ENCODE results near the gene TMPRSS3. TPM values are rescaled to one million over a fixed set of nuclear protein-coding genes. Genes with fewer than 3 reads are reported as not detected.

Gene TMPRSS3
- total RNA-seq, 2 experiments from 2014 or later = 7.4 to 8.9 TPM

GRCh38 chr21:42337830-42338728 lies 57.8 kb downstream of the TMPRSS3 start:
- Mint-ChIP-seq H3K36me3 (ENCODE audit: low read depth) (no peaks in the 10 kb centered on the region), H3K27me3 (peaks cover 16% of the 10 kb centered on the region), H3K27ac (no peak overlapping the region), H3K4me1 (peaks cover 12% of the 10 kb centered on the region), H3K4me3 (no peak overlapping the region), H3K9me3 (no peaks in the 10 kb centered on the region)
- POLR2A ChIA-PET = interaction anchor here (0.6 kb wide), 1 partner anchor 67 kb away, joined by 6 read pairs; no protein-coding TSS in a partner anchor
- peak; percentile 86 for DNase-seq
- CTCF ChIA-PET = interaction anchor here (0.7 to 1.7 kb wide), 12 partner anchors 10 to 198 kb away, joined by 3 to 5 read pairs (median 4); partner anchors contain the start of gene UBASH3A

- Mint-ChIP-seq H3K27me3 (peaks cover 22% of the 10 kb centered on the region), H3K4me1 (peaks cover 12% of the 10 kb centered on the region), H3K36me3 (ENCODE audit: low read depth) (no peaks in the 10 kb centered on the region), H3K4me3 (no peak overlapping the region), H3K27ac (no peak overlapping the region), H3K9me3 (peaks cover 2% of the 10 kb centered on the region)
- ChIA-PET CTCF (interaction anchor here (1.1 to 1.7 kb wide), 5 partner anchors 27 to 131 kb away, joined by 3 to 5 read pairs (median 4); partner anchors contain the start of gene UBASH3A), POLR2A (no interaction called here)
- no peak for DNase-seq
These were observed 58.6 kb downstream of the TMPRSS3 start for GRCh38 chr21:42337276-42337675.

- Mint-ChIP-seq H3K27me3 (peaks cover 27% of the 10 kb centered on the region), H3K4me1 (peaks cover 12% of the 10 kb centered on the region), H3K27ac (no peak overlapping the region), H3K9me3 (peaks cover 7% of the 10 kb centered on the region), H3K4me3 (no peak overlapping the region), H3K36me3 (ENCODE audit: low read depth) (no peaks in the 10 kb centered on the region)
- no peak for DNase-seq
- POLR2A ChIA-PET = interaction anchor here (0.6 kb wide), 1 partner anchor 192 kb away, joined by 3 read pairs; no protein-coding TSS in a partner anchor
- CTCF ChIA-PET = no interaction called here
These were observed 59.8 kb downstream of the TMPRSS3 start for GRCh38 chr21:42336054-42336453.

- H3K9me3 Mint-ChIP-seq = peaks cover 7% of the 10 kb centered on the region
- POLR2A ChIA-PET = no interaction called here
- H3K4me1 Mint-ChIP-seq = peaks cover 3% of the 10 kb centered on the region
- no peaks in the 10 kb centered on the region for H3K36me3 Mint-ChIP-seq (ENCODE audit: low read depth)
- no peak overlapping the region for H3K27ac Mint-ChIP-seq
- CTCF ChIA-PET = interaction anchor here (1.1 kb wide), 1 partner anchor 100 kb away, joined by 4 read pairs; no protein-coding TSS in a partner anchor
- peaks cover 37% of the 10 kb centered on the region for H3K27me3 Mint-ChIP-seq
- H3K4me3 Mint-ChIP-seq = no peak overlapping the region
- DNase-seq = no peak
These were observed 63.1 kb downstream of the TMPRSS3 start for GRCh38 chr21:42332557-42333317.

- POLR2A ChIA-PET = no interaction called here
- no peak for DNase-seq
- peaks cover 29% of the 10 kb centered on the region for H3K27me3 Mint-ChIP-seq
- H3K4me3 Mint-ChIP-seq = no peak overlapping the region
- no peak overlapping the region for H3K27ac Mint-ChIP-seq
- no peaks in the 10 kb centered on the region for H3K4me1 Mint-ChIP-seq
- CTCF ChIA-PET = no interaction called here
- no peaks in the 10 kb centered on the region for H3K36me3 Mint-ChIP-seq (ENCODE audit: low read depth)
- H3K9me3 Mint-ChIP-seq = peaks cover 7% of the 10 kb centered on the region
These were observed 64.2 kb downstream of the TMPRSS3 start for GRCh38 chr21:42331660-42332059.

- Mint-ChIP-seq H3K4me3 (no peak overlapping the region), H3K36me3 (ENCODE audit: low read depth) (no peaks in the 10 kb centered on the region), H3K9me3 (peaks cover 7% of the 10 kb centered on the region), H3K4me1 (no peaks in the 10 kb centered on the region), H3K27ac (no peak overlapping the region), H3K27me3 (peaks cover 28% of the 10 kb centered on the region)
- POLR2A ChIA-PET = no interaction called here
- CTCF ChIA-PET = no interaction called here
- DNase-seq = no peak
These were observed 65.2 kb downstream of the TMPRSS3 start for GRCh38 chr21:42330380-42331371.

GRCh38 chr21:42324896-42325295 lies 71.0 kb downstream of the TMPRSS3 start:
- peaks cover 33% of the 10 kb centered on the region for H3K27me3 Mint-ChIP-seq
- no peak for DNase-seq
- H3K4me1 Mint-ChIP-seq = no peaks in the 10 kb centered on the region
- no peaks in the 10 kb centered on the region for H3K9me3 Mint-ChIP-seq
- H3K27ac Mint-ChIP-seq = no peak overlapping the region
- ChIA-PET POLR2A (no interaction called here), CTCF (interaction anchor here (0.9 kb wide), 1 partner anchor 27 kb away, joined by 3 read pairs; no protein-coding TSS in a partner anchor)
- no peak overlapping the region for H3K4me3 Mint-ChIP-seq
- no peaks in the 10 kb centered on the region for H3K36me3 Mint-ChIP-seq (ENCODE audit: low read depth)

Other genes with a start within 250 kb of the TMPRSS3 start
- 10 to 100 TPM; 10.2 to 12.3 TPM for gene ABCG1, start 176.9 kb downstream of the TMPRSS3 start, total RNA-seq
- not detected for gene TFF3, start 80.6 kb downstream of the TMPRSS3 start, total RNA-seq
- not detected for gene TFF2, start 45.1 kb downstream of the TMPRSS3 start, total RNA-seq
- not detected for gene TFF1, start 29.5 kb downstream of the TMPRSS3 start, total RNA-seq
- gene UBASH3A, start 7.8 kb upstream of the TMPRSS3 start, total RNA-seq = 10 to 100 TPM; 77.4 to 83.7 TPM
- not detected for gene RSPH1, start 100.2 kb upstream of the TMPRSS3 start, total RNA-seq
- gene SLC37A1, start 117.8 kb upstream of the TMPRSS3 start, total RNA-seq = 10 to 100 TPM; 19.2 to 20.2 TPM